Naive B cell (primary cell): ENCODE data around the gene PDE6A. TPM values are rescaled to one million over a fixed set of nuclear protein-coding genes. Genes with fewer than 3 reads are reported as not detected.
"Not testable (repeated sequence)": the region's sequence is repeated elsewhere in the genome, so short reads cannot be mapped to it uniquely, and the experiment has no call there.

Experiments
- ATAC-seq, 2 donors: fragments of 150-1000 bp; cut with Tn5 transposase; 2 replicates each; pipeline ENCODE4 v1.10.0; 2021; ENCODE audit warnings: low read depth in 2 of 2, mild to moderate bottlenecking in 2 of 2, moderate library complexity in 2 of 2
- DNase-seq: peaks from one replicate; pipeline ENCODE4 v3.0.0; 2022
- H3K27ac Mint-ChIP-seq, 6 donors: one replicate each; pipeline ENCODE4 v1.8.0; 2020 to 2022; ENCODE audit warnings: mild to moderate bottlenecking in 6 of 6, mixed read lengths in 6 of 6, moderate library complexity in 5 of 6, inconsistent platforms in 2 of 6
- H3K27me3 Mint-ChIP-seq, 3 donors: one replicate each; pipeline ENCODE4 v1.8.0; 2021 to 2022; ENCODE audit warnings: mixed read lengths in 3 of 3, mild to moderate bottlenecking in 1 of 3
- H3K36me3 Mint-ChIP-seq, 2 donors: one replicate each; pipeline ENCODE4 v1.8.0; 2020 to 2022; ENCODE audit warnings: mixed read lengths in 2 of 2, inconsistent platforms in 1 of 2, mild to moderate bottlenecking in 1 of 2
- H3K4me1 Mint-ChIP-seq, 3 donors: one replicate each; pipeline ENCODE4 v1.8.0; 2020 to 2022; ENCODE audit warnings: mixed read lengths in 3 of 3, inconsistent platforms in 1 of 3, mild to moderate bottlenecking in 1 of 3, moderate library complexity in 1 of 3
- H3K4me3 Mint-ChIP-seq, 8 donors: one replicate each; pipeline ENCODE4 v1.8.0; 2020 to 2022; ENCODE audit warnings: mild to moderate bottlenecking in 8 of 8, mixed read lengths in 8 of 8, moderate library complexity in 8 of 8, inconsistent platforms in 2 of 8
- H3K9me3 Mint-ChIP-seq, 7 donors: one replicate each; pipeline ENCODE4 v1.8.0; 2020 to 2022; ENCODE audit warnings: mixed read lengths in 7 of 7, mild to moderate bottlenecking in 5 of 7, inconsistent platforms in 2 of 7, moderate library complexity in 1 of 7
- polyA plus RNA-seq, 6 donors: library from polyadenylated mRNA; unstranded; fragments of 300-500 nt; fragmentation: Illumina TruSeq; gene quantifications; one replicate each; pipeline ENCODE4 v1.2.3, GENCODE V29; 2021; ENCODE audit warnings: low read depth in 6 of 6

The PDE6A gene
- polyA plus RNA-seq, 6 donors from 2014 or later: not detected

DNA sequence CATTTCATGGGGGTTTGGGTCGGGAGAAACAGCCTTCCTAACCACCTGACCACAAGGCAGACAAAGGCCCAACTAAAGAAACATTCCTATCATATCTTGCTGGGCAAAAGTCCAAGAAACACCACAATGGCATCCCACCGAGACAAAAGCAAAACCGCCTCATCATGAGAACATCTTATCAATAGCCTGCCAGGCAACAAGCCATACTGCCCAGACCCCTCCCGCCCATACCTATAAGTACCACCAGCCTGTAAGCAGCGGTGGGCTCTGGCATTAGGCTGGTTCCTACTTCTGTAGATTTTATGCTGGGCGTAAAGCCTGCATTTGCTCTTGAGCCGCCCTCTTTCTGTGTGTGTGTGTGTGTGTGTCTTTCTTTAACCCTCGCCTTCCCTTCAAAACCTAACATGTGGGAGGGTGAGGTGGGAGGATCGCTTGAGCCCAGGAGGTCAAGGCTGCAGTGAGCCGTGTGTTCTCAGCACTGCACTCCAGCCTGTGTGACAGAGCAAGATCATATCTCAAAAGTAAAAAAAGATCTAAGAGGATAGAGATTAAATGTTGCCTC is 56.9 kb downstream of the PDE6A start:
- no peaks in the 10 kb centered on the region for H3K4me1 Mint-ChIP-seq
- DNase-seq (no peak), ATAC-seq (no peak)
- H3K9me3 Mint-ChIP-seq: no peaks in the 10 kb centered on the region
- no peak overlapping the region for H3K27ac Mint-ChIP-seq
- no peak overlapping the region for H3K4me3 Mint-ChIP-seq
- H3K27me3 Mint-ChIP-seq: peaks cover 9 to 15% (median 14%) of the 10 kb centered on the region in 3 donors
- H3K36me3 Mint-ChIP-seq: no peaks in the 10 kb centered on the region

DNA sequence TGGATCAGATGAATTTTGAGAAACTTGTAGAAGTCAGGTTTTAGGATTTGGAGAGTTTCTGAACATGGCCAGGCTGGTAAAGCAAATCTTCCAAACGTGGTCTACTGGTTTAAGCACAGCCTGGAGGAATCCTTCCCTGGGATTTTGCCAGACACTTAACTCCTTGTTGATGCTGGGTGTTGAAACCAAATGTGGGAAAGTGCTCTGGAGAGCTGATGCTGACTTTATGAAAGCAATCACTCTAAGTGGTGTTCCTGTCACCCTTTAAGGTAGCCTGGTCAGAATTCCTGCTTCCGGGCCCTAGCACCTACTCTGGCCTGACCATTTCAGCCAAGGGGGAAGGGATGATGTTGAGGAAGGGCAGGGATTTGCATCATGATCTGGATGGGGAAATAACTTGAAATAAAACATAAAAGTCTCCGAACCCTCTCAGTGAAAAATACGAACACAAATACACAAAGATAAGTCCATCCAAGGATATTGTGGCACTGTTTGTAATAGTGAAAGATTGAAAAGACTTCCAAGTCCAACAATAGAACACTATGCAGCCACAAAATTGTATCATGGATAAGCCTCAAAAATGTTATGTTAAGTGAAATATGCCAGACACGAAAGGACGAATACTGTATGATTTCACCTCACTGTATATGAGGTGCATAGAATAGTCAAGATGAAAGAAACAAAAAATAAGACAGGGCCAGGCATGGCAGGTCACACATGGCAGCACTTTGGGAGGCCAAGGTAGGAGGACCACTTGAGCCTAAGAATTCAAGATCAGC is 57.7 kb downstream of the PDE6A start:
- H3K4me3 Mint-ChIP-seq: no peak overlapping the region
- no peaks in the 10 kb centered on the region for H3K9me3 Mint-ChIP-seq
- peaks cover 9 to 15% (median 14%) of the 10 kb centered on the region in 3 donors for H3K27me3 Mint-ChIP-seq
- DNase-seq (no peak), ATAC-seq (no peak)
- H3K4me1 Mint-ChIP-seq: no peaks in the 10 kb centered on the region
- no peak overlapping the region for H3K27ac Mint-ChIP-seq
- H3K36me3 Mint-ChIP-seq: no peaks in the 10 kb centered on the region

GRCh38 chr5:149886060-149886459 is 58.5 kb downstream of the PDE6A start:
- H3K27me3 Mint-ChIP-seq: peaks cover 9 to 15% (median 14%) of the 10 kb centered on the region in 3 donors
- H3K27ac Mint-ChIP-seq: no peak overlapping the region
- no peaks in the 10 kb centered on the region for H3K36me3 Mint-ChIP-seq
- DNase-seq (no peak), ATAC-seq (no peak)
- H3K4me3 Mint-ChIP-seq: no peak overlapping the region
- peaks cover 0 to 5% (median 4%) of the 10 kb centered on the region in 7 donors for H3K9me3 Mint-ChIP-seq
- H3K4me1 Mint-ChIP-seq: no peaks in the 10 kb centered on the region

DNA sequence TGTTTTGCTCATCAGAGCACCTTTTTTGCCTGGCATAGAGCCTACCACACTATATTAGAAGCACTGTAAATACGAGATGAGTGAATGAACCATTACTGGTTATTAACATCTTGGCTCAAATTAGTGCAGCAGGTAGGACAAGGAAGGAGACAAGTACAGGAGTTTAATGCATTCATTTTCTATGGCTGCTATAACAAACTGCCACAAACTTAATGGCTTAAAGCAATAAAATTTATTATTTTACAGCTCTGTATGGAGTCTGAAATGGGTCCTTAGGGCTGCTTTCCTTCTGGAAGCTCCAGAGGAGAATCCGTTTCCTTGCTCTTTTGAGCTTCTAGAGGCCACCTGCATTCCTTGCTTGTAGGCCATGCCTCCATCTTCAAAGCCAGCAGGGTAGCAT is 59.1 kb downstream of the PDE6A start:
- Mint-ChIP-seq H3K4me3 (no peak overlapping the region), H3K36me3 (no peaks in the 10 kb centered on the region), H3K4me1 (no peaks in the 10 kb centered on the region), H3K27ac (no peak overlapping the region), H3K9me3 (peaks cover 0 to 5% (median 4%) of the 10 kb centered on the region in 7 donors), H3K27me3 (peaks cover 9 to 15% (median 14%) of the 10 kb centered on the region in 3 donors)
- ATAC-seq: no peak
- DNase-seq: no peak

DNA sequence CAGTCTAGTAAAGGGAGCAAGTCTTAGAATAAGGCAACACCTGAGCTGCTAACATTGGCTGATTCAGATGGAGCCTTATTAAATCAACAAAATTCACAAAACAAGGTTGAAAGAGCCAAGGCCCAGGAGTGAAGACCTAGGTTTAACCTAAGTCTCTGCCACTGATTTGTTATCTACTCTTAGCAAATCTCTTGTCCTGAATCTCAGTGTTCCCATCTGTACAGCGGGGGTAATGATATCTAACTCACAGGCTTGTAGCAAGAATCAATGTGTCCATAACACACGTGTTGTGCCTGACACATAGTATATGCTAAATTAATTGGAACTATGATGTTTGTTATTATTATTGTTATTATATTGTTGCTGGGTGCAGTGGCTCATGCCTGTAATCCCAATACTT is 61.0 kb downstream of the PDE6A start:
- peaks cover 14 to 21% (median 17%) of the 10 kb centered on the region in 3 donors for H3K27me3 Mint-ChIP-seq
- DNase-seq: no peak
- H3K27ac Mint-ChIP-seq: no peak overlapping the region
- H3K36me3 Mint-ChIP-seq: no peaks in the 10 kb centered on the region
- peaks cover 3 to 8% (median 5%) of the 10 kb centered on the region in 7 donors for H3K9me3 Mint-ChIP-seq
- H3K4me1 Mint-ChIP-seq: no peaks in the 10 kb centered on the region
- no peak for ATAC-seq
- no peak overlapping the region for H3K4me3 Mint-ChIP-seq

- H3K4me1 Mint-ChIP-seq, H3K36me3 Mint-ChIP-seq, H3K27ac Mint-ChIP-seq, DNase-seq, H3K9me3 Mint-ChIP-seq, H3K4me3 Mint-ChIP-seq, ATAC-seq: not testable (repeated sequence)
- H3K27me3 Mint-ChIP-seq: peaks cover 11 to 21% (median 17%) of the 10 kb centered on the region in 3 donors
Measured at GRCh38 chr5:149882633-149883032, 62.0 kb downstream of the PDE6A start.

- Mint-ChIP-seq H3K27ac (no peak overlapping the region), H3K4me3 (no peak overlapping the region), H3K27me3 (peaks cover 8 to 18% (median 10%) of the 10 kb centered on the region in 3 donors), H3K36me3 (no peaks in the 10 kb centered on the region), H3K4me1 (no peaks in the 10 kb centered on the region), H3K9me3 (peaks cover 3 to 8% (median 5%) of the 10 kb centered on the region in 7 donors)
- DNase-seq: no peak
- ATAC-seq: no peak
Measured at GRCh38 chr5:149881874-149882273, 62.7 kb downstream of the PDE6A start.

GRCh38 chr5:149881069-149881622 is 63.4 kb downstream of the PDE6A start:
- H3K9me3 Mint-ChIP-seq: peaks cover 3 to 8% (median 5%) of the 10 kb centered on the region in 7 donors
- H3K27me3 Mint-ChIP-seq: peaks cover 5 to 11% (median 8%) of the 10 kb centered on the region in 3 donors
- H3K36me3 Mint-ChIP-seq: no peaks in the 10 kb centered on the region
- H3K4me1 Mint-ChIP-seq: no peaks in the 10 kb centered on the region
- peak overlapping the region in 1 of 6 donors; percentile 33 for H3K27ac Mint-ChIP-seq
- H3K4me3 Mint-ChIP-seq: peak overlapping the region in 1 of 8 donors; percentile 30
- ATAC-seq (no peak), DNase-seq (no peak)

DNA sequence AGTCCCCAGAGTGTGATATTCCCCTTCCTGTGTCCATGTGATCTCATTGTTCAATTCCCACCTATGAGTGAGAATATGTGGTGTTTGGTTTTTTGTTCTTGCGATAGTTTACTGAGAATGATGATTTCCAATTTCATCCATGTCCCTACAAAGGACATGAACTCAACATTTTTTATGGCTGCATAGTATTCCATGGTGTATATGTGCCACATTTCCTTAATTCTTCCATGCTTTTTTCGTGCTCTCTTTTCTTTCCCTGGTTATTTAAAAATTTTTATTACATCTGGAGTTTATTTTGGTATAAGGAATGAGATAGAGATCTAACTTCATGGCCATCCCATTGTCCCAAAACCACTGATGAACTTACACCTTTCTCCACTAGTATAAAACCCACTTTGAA is 65.0 kb downstream of the PDE6A start:
- not testable (repeated sequence) for DNase-seq, H3K27me3 Mint-ChIP-seq, H3K9me3 Mint-ChIP-seq, H3K4me3 Mint-ChIP-seq, H3K27ac Mint-ChIP-seq, H3K4me1 Mint-ChIP-seq, ATAC-seq, H3K36me3 Mint-ChIP-seq

GRCh38 chr5:149878371-149878770 is 66.2 kb downstream of the PDE6A start:
- ATAC-seq (no peak), DNase-seq (no peak)
- H3K27me3 Mint-ChIP-seq: peaks cover 2 to 8% (median 7%) of the 10 kb centered on the region in 3 donors
- no peak overlapping the region for H3K4me3 Mint-ChIP-seq
- peaks cover 3 to 8% (median 5%) of the 10 kb centered on the region in 7 donors for H3K9me3 Mint-ChIP-seq
- no peaks in the 10 kb centered on the region for H3K4me1 Mint-ChIP-seq
- no peak overlapping the region for H3K27ac Mint-ChIP-seq
- H3K36me3 Mint-ChIP-seq: no peaks in the 10 kb centered on the region

- DNase-seq (no peak), ATAC-seq (no peak)
- Mint-ChIP-seq H3K4me1 (no peaks in the 10 kb centered on the region), H3K27me3 (peaks cover 0 to 6% (median 0%) of the 10 kb centered on the region in 3 donors), H3K4me3 (no peak overlapping the region), H3K9me3 (no peaks in the 10 kb centered on the region), H3K27ac (peak overlapping the region in 1 of 6 donors; percentile 32), H3K36me3 (no peaks in the 10 kb centered on the region)
Measured at GRCh38 chr5:149873896-149874295, 70.7 kb downstream of the PDE6A start.

DNA sequence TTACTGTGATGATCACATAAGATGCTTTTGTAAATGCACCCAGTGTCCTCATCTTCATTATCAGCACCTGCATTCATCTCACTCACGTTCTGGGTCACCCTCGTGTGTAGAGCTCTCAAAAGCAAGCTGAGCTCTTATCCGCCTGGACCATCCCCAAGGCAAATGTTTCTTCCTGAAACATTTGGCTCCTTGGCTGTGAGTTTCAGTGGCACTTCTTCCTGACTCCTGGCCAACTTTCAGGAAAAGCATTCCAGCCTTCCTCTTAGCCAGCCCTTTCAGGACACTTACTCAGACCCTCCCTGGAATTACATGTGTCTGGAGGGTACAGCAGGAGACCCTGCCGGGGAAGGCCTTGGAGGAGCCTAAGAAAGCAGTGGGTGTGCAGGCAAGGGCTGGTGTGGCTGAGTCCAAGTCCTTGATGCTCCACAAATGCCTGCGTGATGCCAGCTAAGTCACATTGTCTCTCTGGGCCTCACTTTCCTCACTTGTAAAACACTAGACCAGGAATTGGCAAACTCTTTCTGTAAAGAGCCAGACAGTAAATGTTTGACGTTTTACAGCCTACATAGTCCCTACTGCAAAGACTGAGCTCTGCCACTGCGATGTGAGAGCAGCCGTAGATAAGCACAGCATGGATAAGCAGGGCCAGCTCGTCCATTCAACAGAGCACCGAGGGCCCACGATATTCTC is 72.1 kb downstream of the PDE6A start:
- H3K4me1 Mint-ChIP-seq: no peaks in the 10 kb centered on the region

GRCh38 chr5:149871471-149871870 is 73.1 kb downstream of the PDE6A start:
- no peaks in the 10 kb centered on the region for H3K9me3 Mint-ChIP-seq
- ATAC-seq: no peak
- peaks cover 0 to 6% (median 0%) of the 10 kb centered on the region in 3 donors for H3K27me3 Mint-ChIP-seq
- H3K4me3 Mint-ChIP-seq: peak overlapping the region in 1 of 8 donors; percentile 16
- peak overlapping the region in 1 of 6 donors; percentile 78 for H3K27ac Mint-ChIP-seq
- no peak for DNase-seq
- H3K36me3 Mint-ChIP-seq: no peaks in the 10 kb centered on the region
- no peaks in the 10 kb centered on the region for H3K4me1 Mint-ChIP-seq

More for the DNA sequence above, 72.1 kb downstream of the PDE6A start:
- DNase-seq: no peak
- Mint-ChIP-seq H3K27ac (no peak overlapping the region), H3K36me3 (no peaks in the 10 kb centered on the region), H3K9me3 (no peaks in the 10 kb centered on the region), H3K27me3 (peaks cover 0 to 6% (median 0%) of the 10 kb centered on the region in 3 donors), H3K4me3 (no peak overlapping the region)
- no peak for ATAC-seq
